GM18870 (cell line): ENCODE measurements around the gene TBC1D22A.

ENCODE experiments used
- ATAC-seq: cut with Tn5 transposase; IDR thresholded peaks from one replicate; pipeline ENCODE4 v1.9.1; 2021; ENCODE audit warnings: moderate library complexity; ENCODE audit not compliant: unreplicated experiment

Gene TBC1D22A

DNA sequence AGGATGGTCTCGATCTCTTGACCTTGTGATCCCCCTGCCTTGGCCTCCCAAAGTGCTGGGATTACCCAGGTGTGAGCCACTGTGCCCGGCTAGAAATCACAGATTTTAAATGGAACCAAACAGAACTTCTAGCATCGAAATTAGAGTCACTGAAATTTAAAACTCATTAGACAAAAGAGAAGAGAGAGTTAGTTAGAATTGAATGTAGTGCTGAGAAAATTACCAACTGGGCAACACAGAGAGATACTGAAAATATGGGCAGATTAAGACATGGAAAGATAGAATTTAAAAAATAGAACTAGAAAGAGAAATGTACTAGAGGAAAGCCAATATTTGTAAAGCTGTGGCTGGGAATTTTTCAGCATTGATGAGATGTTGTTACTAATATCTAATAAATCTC is 217.9 kb downstream of the TBC1D22A start:
- no peak for ATAC-seq

DNA sequence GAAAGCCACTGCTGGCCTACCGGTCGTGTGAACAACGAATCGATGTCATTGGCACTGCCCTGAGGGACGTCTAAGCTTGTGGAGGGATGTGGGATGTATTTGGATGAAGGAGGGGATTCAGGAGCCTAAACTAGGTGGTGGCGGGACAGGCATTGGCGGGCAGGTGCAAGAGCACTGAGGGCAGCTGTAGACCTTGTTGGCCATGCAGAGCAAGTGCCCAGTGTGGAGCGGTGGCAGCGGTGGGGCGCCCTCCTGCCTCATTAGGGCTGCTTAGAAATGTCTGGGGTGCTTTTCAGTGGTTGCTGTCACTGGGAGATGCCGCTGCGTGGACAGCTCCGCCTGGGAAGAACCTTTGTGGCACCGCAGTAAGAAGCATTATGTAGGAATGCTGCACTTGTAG is 220.2 kb downstream of the TBC1D22A start:
- no peak for ATAC-seq

GRCh38 chr22:46983046-46983445 is 220.6 kb downstream of the TBC1D22A start:
- ATAC-seq, result no peak

DNA sequence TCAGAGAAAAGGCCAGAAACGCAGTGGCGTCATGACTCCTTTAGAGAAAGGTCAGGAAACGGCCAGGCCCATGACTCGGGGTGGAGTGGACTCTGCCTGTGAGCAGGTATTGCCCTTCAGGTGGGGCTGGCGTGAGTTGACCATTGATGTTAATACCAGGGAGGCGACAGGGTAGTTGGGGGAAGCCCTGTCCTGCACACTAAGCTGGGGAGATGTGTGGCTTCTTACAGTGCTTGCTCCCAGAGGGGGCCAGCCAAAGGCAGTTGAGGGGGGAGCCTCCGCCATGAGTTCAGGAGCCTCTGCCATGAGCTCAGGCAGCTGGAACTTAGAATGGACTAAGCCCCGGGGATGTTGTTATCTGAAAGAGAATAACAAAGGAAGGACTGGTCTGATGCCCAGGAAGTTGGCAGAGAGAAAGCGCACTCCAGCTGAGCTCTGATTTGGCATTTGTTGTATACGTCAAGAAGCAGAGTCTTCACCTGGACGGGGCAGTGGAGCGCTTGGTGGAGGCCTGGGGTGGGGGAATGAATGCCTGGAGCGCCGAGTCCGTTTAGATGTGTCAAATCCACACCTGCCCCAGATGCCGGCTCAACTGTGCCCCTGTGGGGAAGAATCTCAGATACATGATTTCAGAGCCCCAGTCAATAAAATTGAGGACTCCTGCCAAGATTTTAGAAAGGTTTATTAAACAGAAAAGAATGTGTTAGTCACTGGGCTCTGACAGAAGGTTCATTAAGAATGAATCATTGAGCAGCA is 222.5 kb downstream of the TBC1D22A start:
- no peak for ATAC-seq

DNA sequence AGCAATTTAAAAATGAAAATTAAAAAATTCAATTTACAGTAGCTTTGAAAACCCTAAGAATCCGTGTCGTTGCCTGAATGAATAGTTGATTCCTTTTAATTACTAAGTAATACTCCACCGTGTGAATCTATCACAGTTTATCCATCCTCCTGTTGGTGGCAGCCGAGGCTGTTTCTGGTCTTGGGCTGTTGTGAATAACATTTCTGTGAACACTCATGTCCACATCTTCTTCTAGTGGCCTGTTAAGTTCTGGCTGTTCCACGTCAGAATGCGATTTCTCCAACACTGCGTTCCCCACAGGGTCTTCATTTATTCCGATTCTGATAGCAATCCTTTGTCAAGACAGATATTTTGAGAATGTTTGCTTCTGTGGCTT is 223.0 kb downstream of the TBC1D22A start:
- ATAC-seq, result no peak

- no peak for ATAC-seq
These were observed 224.3 kb downstream of the TBC1D22A start for GRCh38 chr22:46986788-46987187.

DNA sequence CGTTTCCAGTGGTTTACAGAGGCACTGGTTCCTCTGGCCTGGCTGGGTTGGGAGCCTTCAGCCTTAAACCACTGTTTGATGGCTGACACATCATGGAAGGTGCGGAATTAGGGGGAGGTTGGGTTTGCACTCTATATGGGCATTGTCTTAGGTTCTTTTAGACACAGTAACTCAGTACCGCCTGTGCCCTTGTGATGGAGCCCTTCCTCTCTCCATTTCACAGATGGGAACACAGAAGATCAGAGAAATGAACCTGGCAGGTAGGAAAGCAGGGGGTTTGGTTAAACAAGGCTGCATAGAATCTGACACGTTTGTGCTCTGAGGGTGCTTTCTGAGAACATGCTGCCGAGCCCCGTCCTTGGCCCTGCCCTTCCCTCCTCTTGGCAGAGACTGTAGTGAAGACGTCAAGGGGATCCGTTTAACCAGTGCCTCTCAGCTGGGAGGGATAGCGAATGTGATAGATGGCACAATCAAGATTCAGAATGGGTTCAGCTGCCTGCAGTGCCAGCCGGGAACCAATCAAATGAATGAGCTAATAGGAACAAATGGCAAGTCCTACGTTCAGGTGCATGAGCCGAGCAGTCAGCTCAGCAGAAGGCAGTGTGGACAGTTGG is 228.6 kb downstream of the TBC1D22A start:
- ATAC-seq, result no peak

GRCh38 chr22:46991666-46992065 is 229.2 kb downstream of the TBC1D22A start:
- no peak for ATAC-seq

DNA sequence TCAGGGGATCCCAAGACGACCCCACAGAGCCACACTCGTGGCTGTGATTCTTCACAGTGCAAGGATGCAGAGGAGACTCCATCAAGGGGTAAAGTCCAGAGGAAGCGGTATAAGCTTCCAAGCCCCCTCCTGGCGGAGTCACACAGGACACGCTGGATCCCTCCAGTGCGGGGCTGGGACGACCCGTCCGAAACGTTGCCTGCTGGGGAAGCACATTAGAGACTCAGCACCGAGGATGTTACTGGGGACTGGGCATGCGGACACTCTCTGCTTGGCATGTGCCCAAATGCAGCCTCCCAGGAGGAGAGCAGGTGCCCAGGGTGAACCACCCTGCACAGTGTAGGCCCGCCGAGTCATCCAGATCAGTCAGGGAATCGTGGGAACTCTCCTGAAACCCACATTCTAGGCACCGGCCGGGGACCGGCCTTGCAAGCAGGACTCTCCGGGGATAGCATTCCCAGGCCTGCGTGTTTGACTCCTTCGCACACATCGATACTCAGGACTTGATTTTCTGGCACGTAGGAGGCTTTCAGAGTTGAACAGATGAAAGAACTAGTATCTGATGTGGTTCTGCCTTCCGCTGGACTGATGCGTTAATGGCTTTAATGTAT is 229.8 kb downstream of the TBC1D22A start:
- no peak for ATAC-seq

DNA sequence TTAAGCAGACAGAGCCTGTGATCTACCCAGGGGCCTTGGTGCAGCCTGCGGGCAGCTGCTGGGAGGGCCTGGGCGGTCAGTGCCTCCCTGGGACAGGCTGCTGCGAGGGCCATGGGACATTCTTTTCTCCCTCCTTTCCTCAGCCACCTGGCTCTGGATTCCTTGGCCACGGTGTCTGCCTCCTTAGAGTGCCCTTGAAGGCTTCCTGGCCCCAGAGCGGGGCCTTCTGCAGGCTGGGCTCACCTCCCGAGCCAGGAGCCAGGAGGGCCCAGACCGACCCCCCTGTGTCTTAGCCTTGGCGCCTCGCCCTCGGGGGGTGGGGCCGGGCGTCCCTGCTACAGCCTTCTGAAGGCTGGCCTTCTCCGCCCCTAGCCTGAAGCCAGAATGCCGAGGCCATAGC is 231.2 kb downstream of the TBC1D22A start:
- no peak for ATAC-seq

- ATAC-seq, result no peak
These were observed 231.8 kb downstream of the TBC1D22A start for GRCh38 chr22:46994265-46994664.

GRCh38 chr22:46994983-46995382 is 232.5 kb downstream of the TBC1D22A start:
- ATAC-seq, result no peak

GRCh38 chr22:46995501-46996360 is 233.3 kb downstream of the TBC1D22A start:
- no peak for ATAC-seq

DNA sequence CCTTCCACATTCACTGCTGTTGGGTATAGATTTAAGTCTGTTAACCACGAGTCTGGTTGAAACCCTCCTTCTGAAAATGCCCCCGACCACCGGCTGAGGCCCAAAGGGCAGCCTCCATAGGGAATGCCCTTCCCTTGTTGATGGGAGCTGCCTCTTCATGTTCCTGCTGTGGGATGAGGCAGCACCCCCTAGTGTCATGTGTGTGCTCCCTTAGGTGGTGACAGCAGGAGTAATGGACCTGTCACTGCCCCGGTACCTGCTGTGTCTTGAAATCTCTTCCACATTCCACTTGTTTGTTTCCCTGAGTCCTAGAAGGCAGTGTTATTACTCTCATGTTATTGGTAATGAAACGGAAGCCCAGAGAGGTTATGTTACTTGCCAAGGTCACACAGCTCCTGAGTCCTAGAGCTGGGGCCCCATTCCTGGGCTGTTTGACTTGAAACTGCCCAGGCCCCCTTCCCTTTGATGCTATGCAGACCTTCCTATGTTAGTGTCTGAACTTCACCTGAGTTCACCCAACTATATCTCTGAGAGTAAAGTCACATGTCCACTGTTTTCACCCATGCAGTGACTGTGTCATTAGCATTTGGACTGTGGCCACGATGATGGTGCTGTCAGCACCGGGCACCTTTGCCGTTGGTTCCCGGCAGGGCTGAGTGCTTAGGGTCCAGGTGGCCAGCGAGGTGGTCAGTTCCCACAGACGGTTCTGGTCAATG is 234.3 kb downstream of the TBC1D22A start:
- no peak for ATAC-seq

DNA sequence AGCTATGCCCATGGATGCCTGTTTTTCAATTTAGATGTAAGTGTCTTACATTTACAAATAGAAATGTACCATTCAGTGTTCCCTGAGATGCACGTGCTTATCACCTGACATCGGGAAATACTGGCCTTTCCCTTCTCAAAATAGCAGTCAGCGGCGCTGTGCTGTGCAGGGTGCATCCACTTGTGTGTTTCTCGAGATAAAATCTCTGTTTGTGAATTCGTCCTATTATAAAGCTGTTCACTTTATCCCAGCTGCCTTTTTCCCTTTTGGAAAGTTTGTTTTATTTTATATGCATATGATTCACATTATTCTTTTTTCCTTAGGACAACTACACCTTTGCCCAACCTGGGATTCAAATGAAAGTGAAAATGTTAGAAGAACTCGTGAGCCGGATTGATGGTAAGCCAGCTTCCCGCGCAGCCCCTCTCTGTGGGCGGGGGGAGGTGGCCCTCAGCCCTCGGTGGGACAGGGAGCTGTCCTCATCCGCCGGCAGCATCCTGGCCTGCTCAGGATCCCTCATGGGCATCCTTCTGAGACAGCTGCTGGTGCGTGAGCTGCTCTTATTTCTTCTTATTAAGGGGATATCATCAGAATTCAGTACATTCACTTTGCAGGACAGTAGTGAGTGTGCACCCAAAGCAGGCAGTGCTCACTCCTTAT is 235.0 kb downstream of the TBC1D22A start:
- ATAC-seq, result no peak

- ATAC-seq, result no peak
These were observed 235.9 kb downstream of the TBC1D22A start for GRCh38 chr22:46998331-46998730.

DNA sequence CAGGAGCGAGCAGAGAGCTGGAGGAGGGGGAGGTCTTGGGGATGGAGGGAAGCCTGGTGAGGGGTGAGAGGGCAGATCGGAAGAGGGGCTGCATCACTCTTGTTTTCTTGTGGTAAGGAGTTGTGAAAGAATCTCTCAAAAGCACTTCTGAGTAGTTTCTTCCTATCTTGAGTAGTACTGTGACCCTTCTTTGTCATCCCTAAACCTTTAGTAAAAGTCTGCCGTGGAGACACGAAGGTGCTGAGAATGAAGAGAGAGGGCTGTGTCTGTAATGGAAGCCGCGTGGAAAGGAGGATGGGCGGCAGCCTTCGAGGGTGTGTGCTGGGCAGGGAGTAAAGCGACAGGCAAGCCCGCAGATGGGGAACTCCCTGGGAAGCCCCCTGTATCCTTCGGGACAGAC is 237.8 kb downstream of the TBC1D22A start:
- ATAC-seq, result no peak

GRCh38 chr22:47000888-47001287 is 238.4 kb downstream of the TBC1D22A start:
- ATAC-seq, result no peak

DNA sequence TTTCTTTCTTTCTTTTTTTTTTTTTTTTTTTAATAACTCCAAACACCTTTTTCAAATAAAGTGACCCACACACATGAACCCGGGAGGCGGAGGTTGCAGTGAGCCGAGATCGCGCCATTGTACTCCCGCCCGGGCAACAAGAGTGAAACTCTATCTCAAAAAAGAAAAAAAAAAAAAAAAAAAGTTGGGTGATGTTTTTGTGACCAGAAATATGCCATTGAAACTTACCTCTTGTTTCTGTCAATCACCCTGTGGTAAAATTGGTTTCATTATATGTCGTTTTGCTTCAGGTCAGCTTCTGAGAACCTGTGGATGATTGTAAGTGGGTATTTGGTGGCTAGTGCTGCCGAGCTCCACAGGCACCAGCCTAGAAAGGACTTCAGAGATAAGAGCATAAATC is 238.8 kb downstream of the TBC1D22A start:
- ATAC-seq, result no peak

DNA sequence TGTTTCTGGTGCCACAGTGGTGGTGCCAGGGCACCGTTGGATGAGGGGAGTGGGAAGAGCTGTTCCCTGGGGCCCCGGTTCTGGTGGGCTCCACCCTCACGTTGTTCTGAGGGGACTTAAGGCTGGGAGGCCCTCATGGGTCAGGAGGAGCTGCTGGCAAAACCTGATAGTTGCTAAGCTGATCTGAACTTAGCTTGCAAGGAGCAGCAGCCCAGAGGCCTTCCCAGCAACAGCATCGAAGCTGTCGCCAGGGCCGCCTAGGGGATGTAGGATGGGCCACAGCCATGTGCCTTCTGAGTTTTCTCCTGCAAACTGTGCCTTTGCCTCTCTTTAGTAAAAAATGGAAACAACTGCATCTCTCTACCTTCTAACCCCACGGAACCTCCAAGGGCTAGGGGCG is 240.2 kb downstream of the TBC1D22A start:
- ATAC-seq, result no peak
